ENCODE measurements around the gene SERP2.

The SERP2 gene

DNA sequence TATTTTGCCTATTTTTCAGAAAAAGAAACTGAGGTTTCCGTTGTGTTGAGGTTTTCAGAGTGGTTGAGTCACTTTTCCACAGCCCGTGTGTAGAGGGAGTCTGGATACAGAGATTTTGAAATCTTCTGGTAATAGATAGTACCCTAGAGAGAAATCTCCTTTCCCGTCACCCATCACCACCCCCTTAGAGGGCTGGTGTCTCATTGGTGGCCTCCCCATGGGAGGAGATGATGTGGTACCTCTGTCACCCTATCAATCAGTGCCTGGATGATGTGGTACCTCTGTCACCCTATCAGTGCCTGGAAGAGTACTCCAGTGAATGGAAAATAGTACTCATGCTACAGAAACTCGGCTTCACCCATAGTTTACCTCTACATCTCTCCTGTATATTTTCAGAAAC is 42.2 kb upstream of the SERP2 start (continued):
- TF ChIP-seq ZNF549 (tag by site-specific recombination; IDR thresholded peaks at IDR 0.05), result no peak

- H3K9me3 ChIP-seq (ENCODE audit: control insufficient read depth, insufficient read depth, low read depth, low read length), result no peaks in the 10 kb centered on the region
- peak overlapping the region; percentile 74 for H3K27ac ChIP-seq (ENCODE audit: extremely low read depth, low read depth, low read length)
- CTCF ChIA-PET, result interaction anchor here (0.6 kb wide), 1 partner anchor 144 kb away, joined by 3 read pairs; no protein-coding TSS in a partner anchor
- H3K4me1 ChIP-seq (ENCODE audit: control insufficient read depth, insufficient read depth, low read length), result peaks cover 4% of the 10 kb centered on the region
- POLR2A ChIA-PET, result interaction anchor here (1.2 kb wide), 1 partner anchor 103 kb away, joined by 3 read pairs; no protein-coding TSS in a partner anchor
- no peaks in the 10 kb centered on the region for H3K36me3 ChIP-seq (ENCODE audit: control insufficient read depth in 2 of 2, insufficient read depth in 1 of 2, low read length in 2 of 2)
- no peak overlapping the region for H3K4me3 ChIP-seq (ENCODE audit: low read depth, low read length)
- TF ChIP-seq GLIS2 (tag by site-specific recombination; IDR thresholded peaks at IDR 0.05) (peak; percentile 45), PRDM1 (tag by site-specific recombination; IDR thresholded peaks at IDR 0.05) (0 out of 2 replicates have a peak, but pooled peaks have one; percentile 23), ZNF202 (tag by site-specific recombination; IDR thresholded peaks at IDR 0.05; ENCODE audit: borderline replicate concordance) (no peak), ZBTB7A (tag by site-specific recombination; IDR thresholded peaks at IDR 0.05; ENCODE audit: low read depth) (no peak), ZNF777 (tag by site-specific recombination; IDR thresholded peaks at IDR 0.05; ENCODE audit: borderline replicate concordance) (no peak), ZNF629 (tag by site-specific recombination; IDR thresholded peaks at IDR 0.05) (peak; percentile 15; the same call in 1 of the 2 replicates), ZNF707 (tag by site-specific recombination; IDR thresholded peaks at IDR 0.05) (no peak), OSR2 (tag by site-specific recombination; IDR thresholded peaks at IDR 0.05) (peak; percentile 28; the same call in 1 of the 2 replicates), ZBTB48 (tag by site-specific recombination; IDR thresholded peaks at IDR 0.05) (no peak), ZNF785 (tag by site-specific recombination; IDR thresholded peaks at IDR 0.05) (no peak), ZNF830 (tag by site-specific recombination; IDR thresholded peaks at IDR 0.05; ENCODE audit: low read depth) (no peak), MZF1 (tag by site-specific recombination; IDR thresholded peaks at IDR 0.05; ENCODE audit: borderline replicate concordance) (no peak), IKZF3 (tag by site-specific recombination; IDR thresholded peaks at IDR 0.05) (0 out of 2 replicates have a peak, but pooled peaks have one; percentile 35), ZBTB8A (tag by site-specific recombination; IDR thresholded peaks at IDR 0.05) (peak; percentile 35; the same call in 1 of the 2 replicates), SALL2 (tag by site-specific recombination; IDR thresholded peaks at IDR 0.05; ENCODE audit: borderline replicate concordance) (no peak), ZNF521 (tag by site-specific recombination; IDR thresholded peaks at IDR 0.05) (no peak), ZNF600 (tag by site-specific recombination; IDR thresholded peaks at IDR 0.05) (peak; percentile 16; the same call in 1 of the 2 replicates), ZNF623 (tag by site-specific recombination; IDR thresholded peaks at IDR 0.05) (no peak), SCRT2 (tag by site-specific recombination; IDR thresholded peaks at IDR 0.05) (peak; percentile 74), ZBTB20 (tag by site-specific recombination; IDR thresholded peaks at IDR 0.05) (no peak), ZNF416 (tag by site-specific recombination; IDR thresholded peaks at IDR 0.05) (no peak), SP2 (tag by site-specific recombination; IDR thresholded peaks at IDR 0.05) (peak; percentile 34), TRIM28 (IDR thresholded peaks at IDR 0.05; ENCODE audit: borderline replicate concordance, low read length) (0 out of 2 replicates have a peak, but pooled peaks have one; percentile 42), ZNF341 (tag by site-specific recombination; IDR thresholded peaks at IDR 0.05; ENCODE audit: low read depth) (peak; percentile 83), ZNF335 (tag by site-specific recombination; conservative IDR thresholded peaks at IDR 0.05) (peak; percentile 23; the same call in 1 of the 2 replicates), ZNF19 (tag by site-specific recombination; IDR thresholded peaks at IDR 0.05; ENCODE audit: low read depth) (no peak)
- TF ChIP-seq, protein P1, sequence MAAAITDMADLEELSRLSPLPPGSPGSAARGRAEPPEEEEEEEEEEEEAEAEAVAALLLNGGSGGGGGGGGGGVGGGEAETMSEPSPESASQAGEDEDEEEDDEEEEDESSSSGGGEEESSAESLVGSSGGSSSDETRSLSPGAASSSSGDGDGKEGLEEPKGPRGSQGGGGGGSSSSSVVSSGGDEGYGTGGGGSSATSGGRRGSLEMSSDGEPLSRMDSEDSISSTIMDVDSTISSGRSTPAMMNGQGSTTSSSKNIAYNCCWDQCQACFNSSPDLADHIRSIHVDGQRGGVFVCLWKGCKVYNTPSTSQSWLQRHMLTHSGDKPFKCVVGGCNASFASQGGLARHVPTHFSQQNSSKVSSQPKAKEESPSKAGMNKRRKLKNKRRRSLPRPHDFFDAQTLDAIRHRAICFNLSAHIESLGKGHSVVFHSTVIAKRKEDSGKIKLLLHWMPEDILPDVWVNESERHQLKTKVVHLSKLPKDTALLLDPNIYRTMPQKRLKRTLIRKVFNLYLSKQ (tag by site-specific recombination; IDR thresholded peaks at IDR 0.05; ENCODE audit: borderline replicate concordance), result no peak
- TF ChIP-seq, protein P2, sequence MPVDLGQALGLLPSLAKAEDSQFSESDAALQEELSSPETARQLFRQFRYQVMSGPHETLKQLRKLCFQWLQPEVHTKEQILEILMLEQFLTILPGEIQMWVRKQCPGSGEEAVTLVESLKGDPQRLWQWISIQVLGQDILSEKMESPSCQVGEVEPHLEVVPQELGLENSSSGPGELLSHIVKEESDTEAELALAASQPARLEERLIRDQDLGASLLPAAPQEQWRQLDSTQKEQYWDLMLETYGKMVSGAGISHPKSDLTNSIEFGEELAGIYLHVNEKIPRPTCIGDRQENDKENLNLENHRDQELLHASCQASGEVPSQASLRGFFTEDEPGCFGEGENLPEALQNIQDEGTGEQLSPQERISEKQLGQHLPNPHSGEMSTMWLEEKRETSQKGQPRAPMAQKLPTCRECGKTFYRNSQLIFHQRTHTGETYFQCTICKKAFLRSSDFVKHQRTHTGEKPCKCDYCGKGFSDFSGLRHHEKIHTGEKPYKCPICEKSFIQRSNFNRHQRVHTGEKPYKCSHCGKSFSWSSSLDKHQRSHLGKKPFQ (tag by site-specific recombination; IDR thresholded peaks at IDR 0.05), result peak; percentile 72; the same call in 1 of the 2 replicates
- TF ChIP-seq, protein P3, sequence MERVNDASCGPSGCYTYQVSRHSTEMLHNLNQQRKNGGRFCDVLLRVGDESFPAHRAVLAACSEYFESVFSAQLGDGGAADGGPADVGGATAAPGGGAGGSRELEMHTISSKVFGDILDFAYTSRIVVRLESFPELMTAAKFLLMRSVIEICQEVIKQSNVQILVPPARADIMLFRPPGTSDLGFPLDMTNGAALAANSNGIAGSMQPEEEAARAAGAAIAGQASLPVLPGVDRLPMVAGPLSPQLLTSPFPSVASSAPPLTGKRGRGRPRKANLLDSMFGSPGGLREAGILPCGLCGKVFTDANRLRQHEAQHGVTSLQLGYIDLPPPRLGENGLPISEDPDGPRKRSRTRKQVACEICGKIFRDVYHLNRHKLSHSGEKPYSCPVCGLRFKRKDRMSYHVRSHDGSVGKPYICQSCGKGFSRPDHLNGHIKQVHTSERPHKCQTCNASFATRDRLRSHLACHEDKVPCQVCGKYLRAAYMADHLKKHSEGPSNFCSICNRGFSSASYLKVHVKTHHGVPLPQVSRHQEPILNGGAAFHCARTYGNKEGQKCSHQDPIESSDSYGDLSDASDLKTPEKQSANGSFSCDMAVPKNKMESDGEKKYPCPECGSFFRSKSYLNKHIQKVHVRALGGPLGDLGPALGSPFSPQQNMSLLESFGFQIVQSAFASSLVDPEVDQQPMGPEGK (tag by site-specific recombination; IDR thresholded peaks at IDR 0.05), result peak; percentile 14; the same call in 1 of the 2 replicates
These were observed 41.4 kb upstream of the SERP2 start for GRCh38 chr13:44331912-44332851.

Measured in HEK293 (cell line).